ENCODE results near the gene LRRC7. TPM values are rescaled to one million over a fixed set of nuclear protein-coding genes. Genes with fewer than 3 reads are reported as not detected.

The LRRC7 gene
- total RNA-seq, 4 donors from 2014 or later: 0.62 to 2.1 (median 1.3) TPM

DNA sequence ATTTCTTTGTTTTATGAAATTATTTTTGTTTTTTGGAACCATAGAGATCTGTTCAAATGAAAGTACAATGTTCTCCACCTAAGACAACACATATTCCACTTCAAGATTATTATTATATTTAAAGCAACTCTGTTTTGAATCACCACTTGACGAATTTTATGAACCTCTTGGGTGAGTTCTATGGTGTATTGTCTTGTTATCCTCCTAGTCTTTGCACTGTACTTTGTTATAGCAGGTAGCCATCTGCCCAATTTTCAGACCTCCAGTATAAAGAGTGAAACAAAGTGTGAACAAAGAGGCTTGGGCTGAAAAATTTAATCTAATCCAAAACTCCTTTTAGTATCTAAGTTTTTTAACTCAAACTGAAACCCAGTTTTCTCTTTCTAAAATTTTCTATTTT is 71.0 kb downstream of the LRRC7 start:
- in situ Hi-C loops (cut with MboI; ENCODE audit: low sequenced_read_pairs in 4 of 4): no loop called here
- no peak for ATAC-seq
- no peak overlapping the region for H3K27ac ChIP-seq

DNA sequence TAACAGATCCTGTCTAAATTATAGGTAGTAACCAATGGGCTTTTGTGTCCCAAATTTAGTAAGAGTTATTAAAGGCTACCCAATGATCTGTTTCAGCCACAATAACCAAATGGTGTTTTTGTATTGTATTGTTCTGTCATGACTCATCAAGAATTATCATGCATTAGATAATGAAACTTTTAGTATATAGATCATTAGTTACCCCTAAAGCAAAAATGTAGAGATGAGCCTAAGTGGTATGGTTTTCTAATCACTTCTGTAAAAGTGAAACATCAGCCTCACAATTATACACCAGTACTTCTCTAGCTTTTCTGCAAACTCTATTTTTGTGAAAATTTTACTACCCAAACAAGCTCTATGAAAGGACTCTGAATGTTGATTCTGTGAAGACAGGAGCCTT is 71.4 kb downstream of the LRRC7 start:
- H3K9me3 ChIP-seq: no peaks in the 10 kb centered on the region
- TF ChIP-seq POLR2A (IDR thresholded peaks at IDR 0.05): no peak
- TF ChIP-seq, protein P1, sequence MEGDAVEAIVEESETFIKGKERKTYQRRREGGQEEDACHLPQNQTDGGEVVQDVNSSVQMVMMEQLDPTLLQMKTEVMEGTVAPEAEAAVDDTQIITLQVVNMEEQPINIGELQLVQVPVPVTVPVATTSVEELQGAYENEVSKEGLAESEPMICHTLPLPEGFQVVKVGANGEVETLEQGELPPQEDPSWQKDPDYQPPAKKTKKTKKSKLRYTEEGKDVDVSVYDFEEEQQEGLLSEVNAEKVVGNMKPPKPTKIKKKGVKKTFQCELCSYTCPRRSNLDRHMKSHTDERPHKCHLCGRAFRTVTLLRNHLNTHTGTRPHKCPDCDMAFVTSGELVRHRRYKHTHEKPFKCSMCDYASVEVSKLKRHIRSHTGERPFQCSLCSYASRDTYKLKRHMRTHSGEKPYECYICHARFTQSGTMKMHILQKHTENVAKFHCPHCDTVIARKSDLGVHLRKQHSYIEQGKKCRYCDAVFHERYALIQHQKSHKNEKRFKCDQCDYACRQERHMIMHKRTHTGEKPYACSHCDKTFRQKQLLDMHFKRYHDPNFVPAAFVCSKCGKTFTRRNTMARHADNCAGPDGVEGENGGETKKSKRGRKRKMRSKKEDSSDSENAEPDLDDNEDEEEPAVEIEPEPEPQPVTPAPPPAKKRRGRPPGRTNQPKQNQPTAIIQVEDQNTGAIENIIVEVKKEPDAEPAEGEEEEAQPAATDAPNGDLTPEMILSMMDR (IDR thresholded peaks at IDR 0.05 in 4 of 5, conservative IDR thresholded peaks at IDR 0.05 in 1 of 5): no peak
- in situ Hi-C loops (cut with MboI; ENCODE audit: low sequenced_read_pairs in 4 of 4): no loop called here
- H3K36me3 ChIP-seq: no peaks in the 10 kb centered on the region
- no peak overlapping the region for H3K4me3 ChIP-seq
- no peaks in the 10 kb centered on the region for H3K27me3 ChIP-seq
- no peaks in the 10 kb centered on the region for H3K4me1 ChIP-seq
- intact Hi-C loops (cut with DNase I; ENCODE audit: low total_unique reads): no loop called here
- no peak for ATAC-seq
- H3K27ac ChIP-seq: no peak overlapping the region
- DNase-seq: no peak

More for the DNA sequence above, 71.0 kb downstream of the LRRC7 start:
- H3K4me3 ChIP-seq: no peak overlapping the region
- no peaks in the 10 kb centered on the region for H3K4me1 ChIP-seq
- TF ChIP-seq, protein P1 (IDR thresholded peaks at IDR 0.05 in 4 of 5, conservative IDR thresholded peaks at IDR 0.05 in 1 of 5): no peak
- no peak for TF ChIP-seq POLR2A (IDR thresholded peaks at IDR 0.05)
- H3K36me3 ChIP-seq: no peaks in the 10 kb centered on the region
- intact Hi-C loops (cut with DNase I; ENCODE audit: low total_unique reads): no loop called here
- no peaks in the 10 kb centered on the region for H3K27me3 ChIP-seq
- no peaks in the 10 kb centered on the region for H3K9me3 ChIP-seq
- DNase-seq: no peak

DNA sequence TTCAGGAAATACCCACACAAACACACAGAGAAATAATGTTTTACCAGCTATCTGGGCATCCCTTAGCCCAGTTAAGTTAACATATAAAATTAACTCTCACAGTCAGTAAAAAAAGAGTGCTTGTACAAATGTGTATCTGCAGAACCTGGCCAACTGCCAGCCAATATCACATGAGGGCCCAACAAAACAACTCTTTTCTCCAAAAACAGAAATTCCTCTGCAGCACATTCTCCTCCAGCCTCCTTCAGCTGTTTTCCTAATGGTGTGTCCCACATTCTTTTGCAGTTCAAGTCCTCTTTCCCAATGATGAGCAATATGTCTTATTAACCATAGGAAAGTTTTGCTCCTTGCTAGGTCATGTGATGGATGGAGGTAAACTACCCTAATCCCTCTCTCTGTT is 75.5 kb downstream of the LRRC7 start:
- Histone ChIP-seq H3K9me3 (no peaks in the 10 kb centered on the region), H3K4me3 (no peak overlapping the region), H3K27me3 (no peaks in the 10 kb centered on the region), H3K27ac (no peak overlapping the region), H3K4me1 (no peaks in the 10 kb centered on the region), H3K36me3 (no peaks in the 10 kb centered on the region)
- no peak for TF ChIP-seq POLR2A (IDR thresholded peaks at IDR 0.05)
- TF ChIP-seq, protein P1 (IDR thresholded peaks at IDR 0.05 in 4 of 5, conservative IDR thresholded peaks at IDR 0.05 in 1 of 5): no peak
- in situ Hi-C loops (cut with MboI; ENCODE audit: low sequenced_read_pairs in 4 of 4): no loop called here
- DNase-seq (no peak), ATAC-seq (no peak)
- intact Hi-C loops (cut with DNase I; ENCODE audit: low total_unique reads): no loop called here

DNA sequence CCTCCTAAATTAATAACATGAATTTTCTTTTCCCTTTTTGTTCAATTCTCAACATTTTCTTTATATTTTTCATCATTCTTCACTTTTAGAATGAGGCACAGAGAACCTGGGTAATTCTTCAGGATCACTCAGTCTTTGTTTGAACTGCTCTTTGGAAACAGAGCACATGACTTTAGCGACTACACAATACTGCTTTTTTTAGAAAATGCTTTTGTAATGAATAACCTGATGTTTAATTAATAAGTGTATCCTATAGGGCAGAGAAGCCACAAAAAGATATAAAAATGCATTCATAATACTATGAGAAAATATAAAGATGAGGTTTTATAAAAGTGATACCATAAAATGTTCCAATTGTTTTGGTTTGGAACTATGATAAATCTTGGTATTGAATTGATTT is 77.8 kb downstream of the LRRC7 start:
- in situ Hi-C loops (cut with MboI; ENCODE audit: low sequenced_read_pairs in 4 of 4): no loop called here
- DNase-seq (no peak), ATAC-seq (no peak)
- H3K36me3 ChIP-seq: no peaks in the 10 kb centered on the region
- no peak overlapping the region for H3K4me3 ChIP-seq
- H3K27ac ChIP-seq: no peak overlapping the region
- TF ChIP-seq, protein P1 (IDR thresholded peaks at IDR 0.05 in 4 of 5, conservative IDR thresholded peaks at IDR 0.05 in 1 of 5): no peak
- TF ChIP-seq POLR2A (IDR thresholded peaks at IDR 0.05): no peak
- intact Hi-C loops (cut with DNase I; ENCODE audit: low total_unique reads): no loop called here
- H3K4me1 ChIP-seq: no peaks in the 10 kb centered on the region
- no peaks in the 10 kb centered on the region for H3K27me3 ChIP-seq
- no peaks in the 10 kb centered on the region for H3K9me3 ChIP-seq

DNA sequence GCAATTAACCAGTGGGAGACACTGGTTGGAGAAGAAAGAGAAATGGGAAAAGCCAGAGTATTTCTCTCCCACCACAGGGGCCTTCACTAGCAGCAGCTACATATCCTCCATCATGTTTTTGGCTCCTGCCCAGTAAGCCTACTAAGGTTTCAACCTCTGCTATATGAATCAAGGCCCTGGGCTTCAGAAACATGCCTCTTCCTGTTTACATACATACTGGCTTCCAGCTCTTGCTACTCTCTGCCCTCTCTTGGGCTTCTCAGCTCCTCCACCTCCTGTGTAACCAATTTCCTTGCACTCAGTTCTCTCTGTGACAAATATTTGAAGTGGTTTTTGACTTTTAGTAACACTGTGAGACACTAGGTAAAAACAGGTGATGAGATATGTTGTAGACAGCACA is 80.8 kb downstream of the LRRC7 start:
- Histone ChIP-seq H3K36me3 (no peaks in the 10 kb centered on the region), H3K9me3 (no peaks in the 10 kb centered on the region), H3K27ac (no peak overlapping the region), H3K4me1 (no peaks in the 10 kb centered on the region), H3K27me3 (no peaks in the 10 kb centered on the region), H3K4me3 (no peak overlapping the region)
- DNase-seq (no peak), ATAC-seq (no peak)
- TF ChIP-seq, protein P1 (IDR thresholded peaks at IDR 0.05 in 4 of 5, conservative IDR thresholded peaks at IDR 0.05 in 1 of 5): no peak
- TF ChIP-seq POLR2A (IDR thresholded peaks at IDR 0.05): no peak
- in situ Hi-C loops (cut with MboI; ENCODE audit: low sequenced_read_pairs in 4 of 4): no loop called here
- intact Hi-C loops (cut with DNase I; ENCODE audit: low total_unique reads): no loop called here

Measured in gastrocnemius medialis (tissue), 4 donors.